GM19240 (cell line): ENCODE data around the gene YEATS4.

Experiments
- DNase-seq: peaks from one replicate; pipeline ENCODE4 v3.0.0; 2011; ENCODE audit warnings: low spot score; ENCODE audit not compliant: insufficient read length

Gene YEATS4

GRCh38 chr12:69389831-69390230 lies 30.3 kb downstream of the YEATS4 start:
- no peak for DNase-seq

- DNase-seq = no peak
Observed at GRCh38 chr12:69392179-69392928, 32.8 kb downstream of the YEATS4 start.

GRCh38 chr12:69396041-69396440 lies 36.5 kb downstream of the YEATS4 start:
- DNase-seq = no peak

DNA sequence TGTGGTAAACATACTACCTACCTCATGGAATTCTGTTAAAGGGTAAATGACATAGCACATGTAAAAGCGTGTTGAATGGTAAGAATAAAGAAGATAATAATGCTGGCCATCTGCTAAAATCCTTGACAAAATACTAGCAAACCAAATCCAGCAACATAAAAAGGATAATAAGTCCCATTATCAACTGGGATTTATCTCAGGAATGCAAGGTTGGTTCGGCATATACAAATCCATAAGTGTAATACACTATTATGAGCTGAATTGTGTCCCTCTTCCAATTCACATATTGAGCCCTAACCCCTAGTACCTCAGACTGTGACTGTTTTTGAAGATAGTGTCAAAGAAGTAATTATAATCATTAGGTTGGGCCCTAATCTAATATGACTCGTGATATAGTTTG lies 37.4 kb downstream of the YEATS4 start:
- no peak for DNase-seq

DNA sequence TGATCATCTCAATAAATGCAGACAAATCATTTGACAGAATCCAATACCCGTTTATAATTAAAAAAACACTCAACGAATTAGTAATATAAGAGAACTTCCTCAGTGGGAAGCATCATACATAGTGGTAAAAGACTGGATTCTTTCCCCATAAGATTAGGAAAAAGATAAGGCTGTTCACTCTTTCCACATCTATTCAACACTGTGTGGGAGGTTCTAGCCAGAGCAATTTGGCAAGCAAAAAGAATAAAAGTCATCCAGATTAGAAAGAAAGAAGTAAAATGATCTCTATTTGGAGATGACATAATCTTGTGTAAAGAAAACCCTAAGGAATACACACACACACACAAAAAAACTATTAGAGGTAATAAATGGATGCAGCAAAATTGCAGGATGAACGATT lies 38.4 kb downstream of the YEATS4 start:
- DNase-seq = no peak

DNA sequence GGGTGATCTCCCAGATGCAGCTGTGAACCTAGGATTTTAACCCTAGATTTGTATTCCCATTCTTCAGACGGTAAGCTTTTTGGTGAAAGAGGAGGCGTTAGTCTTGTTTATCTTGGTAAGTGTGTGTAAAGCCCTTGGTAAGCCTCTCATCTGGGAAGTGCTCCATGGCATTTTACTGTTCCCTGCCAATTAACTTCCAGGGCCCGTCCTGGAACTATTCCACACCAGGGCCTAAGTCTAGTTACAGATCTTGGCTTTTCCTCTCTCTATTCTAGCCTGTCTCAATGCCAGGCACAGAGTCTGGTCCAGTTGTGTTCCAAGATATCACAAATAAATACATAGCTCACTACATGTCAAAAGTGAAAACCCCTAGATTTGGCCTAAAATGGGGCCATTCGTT lies 42.4 kb downstream of the YEATS4 start:
- DNase-seq = no peak

- no peak for DNase-seq
Observed at GRCh38 chr12:69404851-69405565, 45.5 kb downstream of the YEATS4 start.

- no peak for DNase-seq
Observed at GRCh38 chr12:69405566-69405865, 46.0 kb downstream of the YEATS4 start.

DNA sequence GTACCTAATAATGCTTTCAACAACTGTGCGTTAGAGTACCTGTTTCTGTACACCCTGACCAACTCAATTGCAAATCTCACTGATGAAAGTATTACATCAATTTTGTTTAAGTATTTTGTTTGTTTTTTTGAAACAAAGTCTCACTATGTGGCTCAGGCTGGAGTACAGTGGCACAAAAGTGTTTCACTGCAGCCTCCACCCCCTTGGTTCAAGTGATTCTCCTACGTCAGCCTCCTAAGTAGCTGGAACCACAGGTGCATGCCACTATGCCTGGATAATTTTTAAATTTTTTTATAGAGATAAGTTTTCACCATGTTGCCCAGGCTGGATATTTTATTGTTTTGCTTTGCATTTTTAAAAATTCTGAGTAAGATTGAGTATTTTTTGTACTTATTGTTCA lies 46.7 kb downstream of the YEATS4 start:
- no peak for DNase-seq

DNA sequence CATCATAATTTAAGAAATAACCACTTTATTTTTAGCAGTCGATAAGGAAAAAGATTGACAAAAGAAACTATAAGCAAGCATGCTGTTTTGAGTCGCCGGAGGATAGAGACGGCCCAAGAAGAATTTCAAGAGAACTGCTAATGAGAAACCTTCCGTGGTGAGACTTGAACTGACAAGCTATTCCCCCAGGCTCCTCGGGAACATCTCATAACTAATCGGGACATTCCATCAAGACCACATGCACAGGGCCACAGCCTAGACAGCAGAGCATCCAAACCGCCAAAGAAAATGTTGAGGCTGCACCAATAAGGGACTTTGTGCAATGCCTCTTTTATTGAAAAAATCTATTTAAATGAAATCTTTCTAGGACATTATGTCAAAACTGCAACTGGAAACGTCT lies 51.0 kb downstream of the YEATS4 start:
- DNase-seq = no peak

DNA sequence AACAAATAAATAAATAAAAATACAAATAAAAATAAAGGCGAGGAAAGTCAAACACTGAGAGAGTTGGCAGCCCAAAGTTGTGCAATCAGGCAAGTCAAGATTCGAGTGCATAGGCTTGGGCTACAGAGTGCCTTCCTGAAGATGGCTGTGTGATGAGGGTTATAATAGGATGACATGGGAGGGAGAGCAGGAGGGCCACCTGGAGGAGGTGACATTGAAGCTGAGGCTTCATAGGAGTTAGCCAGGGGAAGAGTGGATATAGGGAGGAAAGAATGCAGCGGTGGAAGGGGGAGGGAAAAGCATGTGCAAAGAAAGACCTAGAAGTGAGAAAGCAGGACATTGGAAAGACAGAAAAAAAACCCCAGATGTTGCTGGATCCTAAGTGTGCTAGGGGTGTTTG lies 53.1 kb downstream of the YEATS4 start:
- DNase-seq = no peak

- no peak for DNase-seq
Observed at GRCh38 chr12:69415471-69416275, 56.1 kb downstream of the YEATS4 start.

DNA sequence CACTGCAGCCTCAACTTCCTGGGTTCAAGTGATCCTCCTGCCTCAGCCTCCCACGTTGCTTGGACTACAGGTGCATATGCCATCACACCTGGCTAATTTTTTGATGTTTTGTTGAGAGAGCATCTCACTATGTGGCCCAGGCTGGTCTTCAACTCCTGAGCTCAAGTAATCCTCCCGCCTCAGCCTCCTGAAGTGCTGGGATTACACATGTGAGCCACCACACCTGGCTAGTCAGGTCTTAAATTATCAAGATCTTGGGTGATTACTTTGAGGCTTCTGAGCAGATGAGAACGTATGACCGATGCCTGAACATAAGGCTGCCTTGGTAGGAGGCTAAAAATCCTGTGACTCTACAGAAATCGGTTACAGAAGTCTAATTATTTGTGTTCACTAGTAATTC lies 57.7 kb downstream of the YEATS4 start:
- no peak for DNase-seq

DNA sequence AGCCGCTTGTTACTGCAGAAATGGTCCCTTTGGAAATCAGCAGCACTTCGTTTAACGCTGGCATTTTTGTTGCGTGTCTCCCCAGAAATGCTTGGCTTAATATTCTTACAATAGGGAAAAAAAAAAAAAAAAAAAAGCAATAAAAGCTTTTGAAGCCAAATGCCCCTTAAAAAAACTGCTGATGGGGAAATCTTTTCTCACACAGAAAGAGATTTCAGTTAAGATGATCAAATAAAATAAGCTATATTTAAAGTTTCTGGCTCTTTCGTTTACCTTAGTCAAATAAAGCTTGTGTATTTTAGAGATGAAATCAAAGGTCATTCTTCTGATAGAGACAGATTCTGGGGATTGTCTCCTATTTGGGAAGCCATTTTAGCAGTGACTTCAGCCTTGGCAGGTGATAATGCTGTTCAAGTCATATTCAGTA lies 58.2 kb downstream of the YEATS4 start:
- no peak for DNase-seq

DNA sequence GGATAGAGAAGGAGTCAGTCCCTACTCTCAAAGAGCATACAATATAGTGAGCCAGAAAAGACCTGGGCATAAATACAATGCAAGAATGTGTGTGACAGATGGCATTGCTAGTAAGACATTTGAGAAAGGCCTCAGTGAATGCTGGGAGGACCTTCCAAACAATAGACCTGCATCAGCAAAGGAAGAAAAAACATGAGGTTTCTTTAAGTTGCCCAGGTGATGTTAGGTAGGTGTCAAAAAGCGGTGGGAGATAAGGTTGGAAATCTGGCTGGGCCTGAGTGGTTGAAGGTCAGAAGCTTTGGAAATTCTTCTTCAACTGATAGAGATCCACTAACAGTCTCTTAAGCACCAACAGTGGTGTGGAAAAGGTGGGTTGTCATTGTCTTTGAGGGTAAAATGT lies 60.2 kb downstream of the YEATS4 start:
- no peak for DNase-seq

- no peak for DNase-seq
Observed at GRCh38 chr12:69421548-69421947, 62.0 kb downstream of the YEATS4 start.

DNA sequence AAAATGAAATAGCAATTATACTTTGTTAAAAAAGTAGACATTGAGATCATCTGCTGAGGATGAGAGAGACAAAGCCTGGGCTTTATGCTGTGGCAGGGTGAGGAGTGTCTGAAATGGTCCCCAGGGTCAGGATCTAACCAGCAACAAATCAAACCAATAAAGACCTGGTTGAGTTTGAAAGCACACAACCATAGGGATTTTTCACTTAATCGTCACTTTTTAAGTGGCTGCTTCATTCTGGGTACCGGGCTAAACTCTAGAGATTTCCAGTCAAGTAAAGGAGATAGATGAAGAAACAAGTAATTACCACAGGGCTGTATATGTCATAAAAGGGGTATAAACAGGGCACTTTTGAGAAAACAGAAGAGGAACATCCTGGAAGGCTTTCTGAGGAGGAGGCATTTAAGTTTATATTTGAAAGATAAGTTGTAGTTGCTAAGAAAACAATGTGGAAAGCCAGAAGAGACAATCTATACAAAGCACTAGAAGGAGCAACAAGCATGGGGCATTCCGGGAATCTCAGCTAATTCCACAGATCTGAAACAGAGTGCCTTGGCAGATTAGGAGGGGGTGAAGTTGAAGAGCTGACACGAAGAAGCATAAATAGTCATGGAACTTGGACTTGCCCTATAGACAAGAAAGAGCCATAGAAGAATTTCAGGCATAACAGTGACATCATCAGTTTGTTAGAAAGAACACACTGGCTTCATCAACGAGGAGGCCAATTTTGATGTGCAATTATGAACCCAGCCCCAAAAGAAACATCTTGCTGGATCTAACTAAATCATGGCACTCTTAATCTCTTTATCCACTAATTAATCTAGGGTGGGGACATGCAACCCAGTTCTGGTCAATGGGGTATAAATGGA lies 63.7 kb downstream of the YEATS4 start:
- DNase-seq = no peak

DNA sequence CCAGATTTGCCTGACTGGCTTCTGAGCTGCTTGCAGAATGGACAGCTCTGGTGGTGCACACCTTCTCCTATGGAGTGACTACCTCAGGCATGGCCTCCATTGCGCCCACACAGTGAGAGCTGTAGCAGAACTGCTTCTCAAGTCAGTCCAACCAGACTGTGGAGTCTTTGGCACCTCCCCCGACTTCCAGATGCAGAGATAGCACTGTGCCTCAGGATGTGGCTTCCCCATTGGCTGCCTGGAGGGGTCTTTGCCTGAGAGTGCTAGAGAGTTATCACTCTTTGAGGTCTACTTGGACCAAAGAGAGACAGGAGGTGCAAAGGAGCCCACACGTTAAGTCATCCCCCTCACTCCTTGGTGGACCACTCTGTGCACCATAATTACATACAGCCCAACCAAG lies 65.9 kb downstream of the YEATS4 start:
- no peak for DNase-seq

- DNase-seq = no peak
Observed at GRCh38 chr12:69428351-69429073, 69.0 kb downstream of the YEATS4 start.

DNA sequence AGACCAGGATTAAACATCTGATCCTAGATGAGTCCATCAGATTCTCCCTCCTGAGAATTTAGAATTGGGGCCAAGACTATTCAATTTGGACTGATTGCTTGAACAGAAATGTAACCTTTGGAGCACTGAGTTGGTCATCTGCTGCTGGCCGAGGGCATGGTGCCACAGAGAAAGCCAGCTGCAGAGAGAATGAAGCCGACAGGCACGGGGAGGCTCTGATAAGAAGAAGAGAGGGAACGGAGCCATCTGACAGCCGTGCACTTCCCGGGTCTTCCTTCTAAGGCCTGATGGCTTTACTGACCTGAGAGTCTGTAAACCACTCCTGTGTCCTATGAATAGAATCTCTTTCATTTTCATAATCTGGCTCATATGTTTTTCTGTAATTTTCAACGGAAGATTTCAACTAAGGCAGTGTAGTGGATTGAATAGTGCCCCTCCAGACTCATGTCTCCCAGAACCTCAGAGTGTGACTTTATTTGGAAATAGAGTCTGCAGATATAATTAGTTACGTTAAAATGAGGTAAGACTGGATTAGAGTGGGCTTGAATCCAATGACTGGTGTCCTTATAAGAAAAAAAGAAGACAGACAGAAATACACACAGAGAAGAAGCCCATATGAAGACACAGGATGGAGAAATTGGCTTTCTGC lies 71.5 kb downstream of the YEATS4 start:
- DNase-seq = no peak
